Posterior vena cava (tissue), 2 donors: ENCODE data around the gene AADACL4. TPM values are rescaled to one million over a fixed set of nuclear protein-coding genes. Genes with fewer than 3 reads are reported as not detected.

Experiments used
- DNase-seq: peaks from one replicate; pipeline ENCODE4 v3.0.0-alpha.2; 2020; ENCODE audit warnings: low spot score
- intact Hi-C, 2 donors: fragments of 100-400 bp; cut with DNase I; formaldehyde crosslinking; loops; one replicate each; pipeline versions ENCODE4 v1.14.1 to v1.14.2; 2022 to 2023
- long read RNA-seq, 2 donors: library from polyadenylated mRNA; unstranded; transcript quantifications; one replicate each; pipeline ENCODE4 v2.0.0, GENCODE V29; 2020 to 2021
- total RNA-seq, 2 donors: library from RNA; stranded (reverse); fragmentation: NEBNext Ultra II Directional; extraction: Animal tissue kit (Norgen Biotek cat#: 25700); gene quantifications; one replicate each; pipeline ENCODE4 v1.2.1, GENCODE V29; 2021
- donor health status: DM: yes; HTN: yes; CAD: no.
- donor health status: DM: yes; HTN: yes; CAD: no.

AADACL4 gene
- total RNA-seq: not detected
- long read RNA-seq, donor 1: 0 reads
- long read RNA-seq, donor 2, partial matches to known transcripts: 0 of 1 reads
- long read RNA-seq, donor 2, other reads (novel, unspliced or antisense): 1 of 1 reads

DNA sequence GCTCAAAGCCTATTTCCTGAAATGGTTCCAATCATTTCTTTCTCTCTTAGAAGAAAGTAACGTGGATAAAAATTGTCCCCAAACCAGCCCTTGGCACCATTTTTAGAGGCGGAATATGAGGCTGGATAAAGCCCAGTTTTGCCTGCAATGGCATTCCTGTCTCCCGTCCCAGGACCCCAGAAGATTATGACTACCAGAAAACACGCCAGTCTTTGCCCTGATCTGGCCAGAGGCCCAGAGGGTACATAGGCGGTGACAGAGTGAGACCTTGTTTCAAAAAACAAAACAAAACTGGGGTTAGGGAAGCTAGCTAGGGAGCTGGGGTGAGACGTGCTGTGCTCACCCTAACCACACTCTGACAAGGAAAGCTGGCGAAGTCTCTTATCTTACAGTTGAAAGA, at the start of gene AADACL4:
TSS of gene AADACL4 (plus strand) at position 301 of the 400 bp plus-strand sequence. CDS start 462 bp downstream, outside the sequence.
- intact Hi-C loops: no loop called here
- DNase-seq: no peak

DNA sequence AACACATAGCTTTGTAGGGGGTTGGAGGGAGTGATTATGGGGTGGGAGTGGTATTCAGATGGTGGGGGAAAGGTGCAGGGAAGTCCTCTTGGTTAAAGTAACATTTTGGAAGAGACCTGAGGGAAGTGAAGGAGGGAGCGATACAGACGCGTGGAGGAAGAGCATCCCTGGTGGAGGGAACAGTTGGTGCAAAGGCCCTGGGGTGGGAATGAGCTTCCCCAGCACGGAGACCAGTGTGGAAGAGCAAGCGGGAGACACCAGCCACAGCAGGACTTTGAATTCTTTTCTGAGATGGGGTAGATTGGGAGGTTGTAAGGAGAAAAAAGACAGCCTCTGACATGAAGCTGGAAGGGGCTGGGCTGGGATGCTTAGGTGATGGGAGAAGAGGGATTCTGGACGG, 49.4 kb upstream of the AADACL4 start:
- intact Hi-C loops: loop anchor here in 1 of 2 donors (5.0 to 10.0 kb wide), 2 partner anchors 42 to 110 kb away; no protein-coding TSS in a partner anchor
- DNase-seq: no peak

- peak; percentile 94 for DNase-seq
- intact Hi-C loops: loop anchor here (5.0 to 10.0 kb wide), 2 partner anchors 43 to 110 kb away; no protein-coding TSS in a partner anchor
Observed at GRCh38 chr1:12594966-12595756, 48.7 kb upstream of the AADACL4 start.

GRCh38 chr1:12595757-12596006, 48.2 kb upstream of the AADACL4 start:
- DNase-seq: peak; percentile 98
- intact Hi-C loops: loop anchor here (5.0 to 10.0 kb wide), 2 partner anchors 43 to 111 kb away; no protein-coding TSS in a partner anchor

DNA sequence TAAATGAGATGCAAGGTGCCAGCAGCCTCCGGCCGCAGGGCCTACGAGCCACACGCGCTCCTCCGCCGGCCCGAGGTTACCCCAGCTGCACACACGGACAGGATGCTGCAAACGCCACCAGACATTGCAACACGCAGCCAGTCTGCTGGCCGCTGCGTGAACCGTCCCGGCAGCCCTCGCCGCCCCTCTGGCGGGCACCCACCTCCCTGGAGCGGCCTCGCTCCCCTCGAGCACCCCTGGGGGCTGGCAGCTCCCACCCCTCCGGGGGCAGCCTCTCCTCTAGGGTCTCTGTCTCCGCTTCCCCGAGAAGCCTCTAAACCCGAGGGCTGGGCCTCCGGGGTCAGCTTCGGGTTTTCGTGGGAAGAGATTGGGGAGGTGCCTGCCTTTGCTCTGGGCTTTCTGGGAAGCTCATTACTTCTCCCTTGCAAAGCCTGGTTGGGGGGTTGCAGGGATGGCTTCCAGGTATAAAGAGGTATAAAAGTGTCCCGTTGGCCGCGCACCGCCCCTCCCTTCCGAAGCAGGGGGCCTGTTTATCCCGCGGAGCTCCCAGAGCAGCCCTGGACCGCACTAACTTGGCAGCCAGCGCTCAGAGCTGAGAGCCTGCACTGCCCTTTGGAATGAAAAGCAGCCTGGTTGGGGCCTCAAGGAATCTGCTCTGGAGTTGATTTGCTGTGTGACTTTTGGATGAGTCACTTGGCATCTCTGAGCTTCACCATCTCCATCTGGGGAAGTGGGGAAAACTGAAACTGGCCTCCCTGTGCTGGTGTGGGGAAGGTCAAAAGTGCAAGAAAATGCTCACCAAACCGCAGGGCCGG, 47.7 kb upstream of the AADACL4 start:
- intact Hi-C loops: loop anchor here (5.0 to 10.0 kb wide), 2 partner anchors 44 to 111 kb away; no protein-coding TSS in a partner anchor
- peak; percentile 93 for DNase-seq

GRCh38 chr1:12597792-12598191, 46.1 kb upstream of the AADACL4 start:
- DNase-seq: no peak
- intact Hi-C loops: loop anchor here (5.0 to 10.0 kb wide), 2 partner anchors 45 to 113 kb away; no protein-coding TSS in a partner anchor

- DNase-seq: no peak
- intact Hi-C loops: loop anchor here (5.0 to 10.0 kb wide), 2 partner anchors 47 to 114 kb away; no protein-coding TSS in a partner anchor
Observed at GRCh38 chr1:12598974-12599373, 44.9 kb upstream of the AADACL4 start.

DNA sequence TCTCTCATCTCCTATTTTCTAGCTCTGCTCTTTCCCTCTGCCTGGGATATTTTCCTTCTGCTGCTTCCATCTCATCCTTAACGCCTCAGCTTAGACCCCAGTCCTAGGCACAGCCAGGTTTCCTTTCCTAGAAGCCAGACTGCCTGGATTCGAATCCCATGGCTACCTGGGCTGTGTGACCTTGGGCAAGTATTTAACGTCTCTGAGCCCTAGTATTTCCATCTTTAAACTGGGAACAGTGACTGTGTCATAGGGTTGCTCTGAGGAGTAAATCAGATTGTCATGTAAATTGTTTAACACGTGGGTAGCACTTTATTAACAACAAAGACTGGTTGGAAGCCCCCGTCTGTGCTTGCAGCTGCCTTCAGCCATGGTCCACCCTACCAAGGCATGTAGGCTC, 44.2 kb upstream of the AADACL4 start:
- DNase-seq: no peak
- intact Hi-C loops: loop anchor here (5.0 to 10.0 kb wide), 2 partner anchors 47 to 115 kb away; no protein-coding TSS in a partner anchor

DNA sequence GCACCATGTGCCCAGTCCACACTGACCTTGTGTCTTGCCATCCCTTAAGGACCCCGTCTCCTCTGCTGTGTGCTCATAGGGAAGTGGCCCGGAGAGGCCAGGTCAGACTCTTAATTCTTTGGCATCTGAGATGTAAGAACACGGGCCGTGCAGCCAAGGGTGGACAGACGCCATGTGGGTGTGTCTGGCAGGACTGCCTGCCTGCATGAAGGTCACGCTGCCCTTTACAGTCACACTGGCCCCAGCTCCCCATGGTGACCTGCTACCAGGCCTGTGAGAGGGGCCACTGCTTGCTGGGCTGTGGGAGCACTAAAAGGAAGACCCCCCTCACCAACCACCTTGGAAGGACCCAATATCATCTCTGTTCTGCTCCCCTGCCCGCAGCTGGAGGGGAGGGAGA, 43.5 kb upstream of the AADACL4 start:
- peak; percentile 95 for DNase-seq
- intact Hi-C loops: no loop called here

GRCh38 chr1:12600880-12601633, 42.8 kb upstream of the AADACL4 start:
- no peak for DNase-seq
- intact Hi-C loops: no loop called here

GRCh38 chr1:12601700-12602658, 41.9 kb upstream of the AADACL4 start:
- intact Hi-C loops: no loop called here
- DNase-seq: no peak

DNA sequence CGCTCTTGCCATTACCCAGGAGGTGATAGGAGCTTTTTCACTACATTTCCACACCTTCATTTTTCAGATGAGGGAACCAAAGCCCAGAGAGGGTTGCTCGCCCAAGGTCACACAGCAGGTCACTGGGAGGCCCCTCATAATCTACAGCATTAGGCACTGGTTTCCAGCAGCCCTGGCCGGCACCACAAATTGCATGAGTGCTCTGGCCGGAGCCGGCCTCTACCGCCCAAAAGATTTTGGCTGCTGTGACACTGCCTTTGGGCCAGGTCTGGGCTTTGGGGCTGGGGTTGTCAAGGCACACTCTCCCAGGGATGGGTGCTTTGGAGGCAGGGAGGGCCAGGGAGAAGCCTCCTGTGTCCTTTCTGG, 41.2 kb upstream of the AADACL4 start:
- intact Hi-C loops: no loop called here
- peak; percentile 87 for DNase-seq

DNA sequence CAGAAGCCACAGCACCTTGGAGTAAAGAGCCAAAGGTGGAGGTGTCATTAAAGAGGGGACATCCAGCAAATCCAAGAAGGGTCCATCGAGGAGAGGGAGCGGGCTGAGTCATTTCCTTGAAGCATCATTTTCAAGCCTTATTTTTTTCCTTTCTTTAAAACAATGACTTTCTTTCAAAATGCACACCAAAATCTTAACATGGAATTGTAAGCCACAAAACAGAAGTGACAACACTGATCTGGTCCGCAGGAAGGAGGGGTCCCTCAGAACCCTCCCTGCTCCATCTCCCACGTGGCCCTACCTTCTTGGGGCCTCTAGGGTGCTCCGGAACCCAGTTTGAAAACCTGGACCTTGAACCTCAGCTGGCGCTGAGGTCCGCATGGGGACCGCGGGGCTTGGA, 40.7 kb upstream of the AADACL4 start:
- intact Hi-C loops: no loop called here
- DNase-seq: no peak

GRCh38 chr1:12604114-12604874, 39.6 kb upstream of the AADACL4 start:
- intact Hi-C loops: no loop called here
- DNase-seq: peak; percentile 86

DNA sequence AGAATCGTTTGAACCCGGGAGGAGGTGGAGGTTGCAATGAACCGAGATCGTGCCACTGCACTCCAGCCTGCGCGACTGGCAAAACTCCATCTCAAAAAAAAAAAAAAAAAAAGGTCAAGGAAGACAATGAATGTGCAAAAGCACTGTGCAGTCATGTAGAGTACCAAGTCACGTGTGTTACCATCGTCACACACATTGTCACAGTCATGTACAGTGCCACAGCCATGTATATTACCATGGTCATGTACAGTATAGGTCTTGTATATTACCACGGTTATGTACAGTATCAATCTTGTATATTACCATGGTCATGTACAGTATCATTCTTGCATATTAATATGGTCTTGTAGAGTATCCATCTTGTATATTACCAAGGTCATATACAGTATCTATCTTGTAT, 38.9 kb upstream of the AADACL4 start:
- DNase-seq: no peak
- intact Hi-C loops: no loop called here

DNA sequence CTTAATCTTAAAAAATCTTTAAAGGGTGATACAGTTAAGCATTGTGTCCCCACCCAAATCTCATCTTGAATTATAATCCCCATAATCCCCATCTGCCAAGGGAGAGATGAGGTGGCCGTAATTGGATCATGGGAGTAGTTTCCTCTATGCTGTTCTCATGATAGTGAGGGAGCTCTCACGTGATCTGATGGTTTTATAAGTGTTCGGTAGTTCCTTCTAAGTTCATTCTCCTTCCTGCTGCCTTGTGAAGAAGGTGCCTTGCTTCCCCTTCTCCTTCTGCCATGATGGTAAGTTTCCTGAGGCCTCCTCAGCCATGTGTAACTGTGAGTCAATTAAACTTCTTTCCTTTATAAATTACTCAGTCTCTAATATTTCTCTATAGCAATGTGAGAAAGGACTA, 36.6 kb upstream of the AADACL4 start:
- intact Hi-C loops: no loop called here
- DNase-seq: no peak

DNA sequence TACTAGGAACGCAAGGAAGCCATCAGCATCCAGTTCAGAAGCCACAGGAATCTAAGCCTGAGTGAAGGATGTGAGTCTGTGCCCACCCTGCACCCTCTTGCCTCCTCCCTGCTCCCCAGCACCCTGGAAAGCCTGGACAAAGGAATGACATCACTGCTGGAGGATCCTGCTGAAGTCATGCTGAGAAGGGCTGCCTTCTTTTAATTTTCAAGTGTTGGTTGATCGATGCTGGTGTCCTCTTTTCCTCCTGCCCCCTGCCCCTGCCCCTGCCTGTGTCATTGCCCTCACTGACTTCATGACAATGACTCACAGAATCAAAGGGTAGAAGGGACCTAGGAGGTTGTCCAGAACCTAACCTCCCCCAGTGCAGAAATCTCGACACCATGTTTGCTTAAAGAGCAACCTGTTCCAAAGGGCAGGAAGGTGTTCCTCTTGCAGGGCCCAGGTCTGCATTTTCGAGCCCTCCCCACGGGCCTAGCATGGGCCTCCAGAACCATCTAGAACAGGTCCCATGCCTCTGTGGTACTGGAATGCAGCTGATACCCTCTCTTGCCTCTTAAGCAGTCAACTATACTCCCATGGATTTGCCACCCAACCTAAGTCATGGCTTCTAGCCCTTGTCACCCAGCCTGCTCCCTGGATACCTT, 35.5 kb upstream of the AADACL4 start:
- intact Hi-C loops: no loop called here
- DNase-seq: no peak
